T1000 (cell line): ENCODE results near the gene PPP1R13B.
"Not testable (repeated sequence)": the region's sequence is repeated elsewhere in the genome, so short reads cannot be mapped to it uniquely, and the experiment has no call there.

Experiments used
- DNase-seq: peaks from one replicate; lab custom pipeline; 2025; ENCODE audit warnings: mixed read lengths; lab: John Stamatoyannopoulos, UW

PPP1R13B gene

DNA sequence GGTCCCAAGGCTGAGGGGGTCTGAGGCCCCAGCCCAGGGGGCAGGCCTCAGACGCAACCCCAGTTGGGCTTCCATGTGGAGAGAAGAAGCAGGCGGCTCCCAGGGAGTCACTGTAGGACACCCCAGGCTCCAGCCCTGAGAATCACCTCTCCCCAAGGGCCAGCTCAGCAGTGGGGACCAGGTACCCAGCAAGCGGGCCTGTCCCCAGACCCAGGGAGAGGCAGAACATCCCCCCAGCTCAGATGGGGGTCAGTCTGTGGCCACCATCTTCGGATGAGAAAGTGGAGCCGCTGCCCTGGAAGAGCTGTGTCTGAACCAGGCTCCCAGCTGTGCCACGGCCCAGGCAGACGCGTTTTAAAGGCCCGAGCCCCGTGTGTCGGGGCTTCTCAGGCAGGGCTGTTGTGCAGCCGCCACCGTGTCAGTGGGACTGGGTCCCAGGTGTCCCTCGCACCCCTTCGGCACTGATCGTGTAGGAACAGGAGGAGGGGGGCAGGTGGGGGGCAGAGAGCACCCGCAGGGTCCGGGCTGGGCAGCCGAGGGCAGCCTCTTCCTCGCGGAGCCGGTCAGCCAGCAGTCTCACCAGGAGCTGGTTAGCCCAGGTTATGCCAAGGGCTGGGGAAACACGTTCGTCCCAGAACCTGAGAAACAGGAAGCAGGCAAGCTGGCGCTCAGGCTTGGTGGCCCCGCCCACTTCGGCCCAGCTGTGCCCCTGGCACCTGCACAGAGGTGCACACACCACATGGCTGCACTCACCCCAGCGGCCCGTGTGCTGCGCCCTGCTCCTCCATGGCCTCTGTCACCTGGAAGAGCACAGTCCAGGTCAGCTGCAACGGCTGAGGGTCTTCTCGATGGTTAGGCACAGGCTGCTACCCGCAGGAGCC is 148.8 kb downstream of the PPP1R13B start:
- no peak for DNase-seq

DNA sequence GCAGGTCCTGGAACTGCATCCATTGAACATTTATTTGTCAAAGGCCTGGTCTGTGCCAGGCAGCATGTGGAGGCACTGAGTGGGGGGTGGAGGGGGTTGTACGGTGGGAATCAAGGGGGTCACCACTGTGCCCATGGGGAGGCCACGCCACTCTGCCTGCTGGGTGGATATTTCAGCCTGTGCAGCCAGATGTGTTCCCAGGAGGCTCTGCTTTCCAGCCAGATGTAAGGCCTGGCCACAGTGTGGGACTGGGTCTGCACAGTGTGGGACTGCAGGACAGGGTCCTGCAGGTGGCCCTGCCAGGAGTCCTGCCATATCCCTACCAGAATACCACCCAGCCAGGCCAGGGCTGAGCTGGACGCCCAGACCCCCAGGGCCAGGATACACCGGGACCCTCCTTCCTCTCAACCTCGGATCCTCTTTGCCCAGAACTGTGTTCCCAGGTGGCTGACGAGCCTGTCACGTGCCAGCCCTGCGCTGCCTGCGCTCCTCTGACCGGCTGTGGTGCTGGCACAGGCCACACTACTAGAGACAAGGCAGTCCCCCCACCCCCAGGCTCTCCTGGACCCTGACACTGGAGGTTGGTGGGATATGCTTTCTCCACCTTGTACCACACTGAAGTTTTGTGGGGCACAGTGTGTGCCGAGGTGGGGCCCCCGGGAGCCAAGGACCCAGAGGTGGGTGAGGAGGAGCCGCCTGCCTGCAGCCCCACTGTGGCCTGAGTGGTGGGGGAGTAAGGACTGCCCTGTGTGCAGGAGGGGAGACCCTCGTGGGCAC is 149.6 kb downstream of the PPP1R13B start:
- no peak for DNase-seq

DNA sequence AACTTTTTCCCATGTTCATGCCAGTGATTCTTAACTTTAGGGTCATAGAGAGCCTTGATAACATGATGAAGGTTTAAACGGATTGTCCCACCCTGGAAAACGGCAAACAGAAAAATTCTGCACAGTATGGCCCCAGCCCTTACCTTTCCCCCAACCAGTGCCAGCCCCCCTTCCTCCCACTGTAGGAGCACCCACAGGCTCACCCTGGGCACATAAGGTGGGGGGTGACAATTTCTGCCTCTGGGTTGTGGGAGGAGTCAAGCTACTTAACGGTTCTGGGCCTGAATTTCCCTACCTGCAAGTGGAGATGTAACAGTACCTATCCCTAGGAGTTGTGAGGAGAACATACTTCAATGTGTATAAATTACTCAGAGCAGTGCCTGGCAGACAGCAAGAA is 150.2 kb downstream of the PPP1R13B start:
- DNase-seq, result no peak

DNA sequence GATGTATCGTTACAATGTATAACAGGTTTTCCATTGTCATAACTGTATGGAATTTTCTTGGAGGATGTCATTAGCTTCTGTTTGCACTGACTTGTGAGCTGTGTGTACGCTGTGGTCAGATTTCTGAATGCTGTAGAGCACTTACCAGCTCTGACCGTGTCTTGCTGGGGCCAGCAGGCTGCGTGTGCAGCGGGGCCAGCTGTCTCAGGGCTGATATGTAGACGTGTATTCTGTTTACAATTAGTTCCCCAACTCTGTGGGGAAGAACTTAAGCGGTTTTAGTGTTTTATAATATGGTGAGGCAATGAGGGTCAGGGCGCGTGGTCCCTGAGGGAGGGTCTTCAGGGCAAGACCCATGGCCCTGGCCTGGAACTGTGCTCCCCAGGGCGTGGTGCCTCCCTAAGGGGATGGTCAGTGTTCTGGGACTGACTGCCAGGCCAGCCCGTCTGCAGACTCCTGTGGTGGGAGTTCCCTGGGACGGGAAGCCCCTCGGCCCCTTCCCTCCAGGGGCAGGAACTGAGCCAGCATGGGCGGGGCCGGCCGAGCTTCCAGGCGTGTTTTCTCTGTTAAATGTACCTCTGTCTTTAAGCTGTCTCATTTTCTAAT is 150.8 kb downstream of the PPP1R13B start:
- DNase-seq, result no peak

DNA sequence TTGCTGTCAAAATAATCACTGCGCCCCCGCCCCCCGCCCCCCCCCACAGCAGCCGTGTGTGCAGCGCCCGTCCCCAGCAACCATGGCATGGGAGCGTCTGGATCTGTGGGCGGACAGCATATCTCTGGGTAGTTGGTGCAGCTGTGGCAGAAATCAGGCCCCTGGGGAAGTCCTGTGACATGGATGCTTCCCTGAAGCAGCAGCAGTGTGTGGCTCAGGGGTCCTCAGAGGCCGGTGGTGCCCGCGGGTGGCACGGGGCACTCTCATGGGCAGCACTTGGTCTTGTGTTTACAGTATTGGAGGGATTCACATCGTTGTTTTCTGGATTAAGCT is 151.3 kb downstream of the PPP1R13B start:
- no peak for DNase-seq

DNA sequence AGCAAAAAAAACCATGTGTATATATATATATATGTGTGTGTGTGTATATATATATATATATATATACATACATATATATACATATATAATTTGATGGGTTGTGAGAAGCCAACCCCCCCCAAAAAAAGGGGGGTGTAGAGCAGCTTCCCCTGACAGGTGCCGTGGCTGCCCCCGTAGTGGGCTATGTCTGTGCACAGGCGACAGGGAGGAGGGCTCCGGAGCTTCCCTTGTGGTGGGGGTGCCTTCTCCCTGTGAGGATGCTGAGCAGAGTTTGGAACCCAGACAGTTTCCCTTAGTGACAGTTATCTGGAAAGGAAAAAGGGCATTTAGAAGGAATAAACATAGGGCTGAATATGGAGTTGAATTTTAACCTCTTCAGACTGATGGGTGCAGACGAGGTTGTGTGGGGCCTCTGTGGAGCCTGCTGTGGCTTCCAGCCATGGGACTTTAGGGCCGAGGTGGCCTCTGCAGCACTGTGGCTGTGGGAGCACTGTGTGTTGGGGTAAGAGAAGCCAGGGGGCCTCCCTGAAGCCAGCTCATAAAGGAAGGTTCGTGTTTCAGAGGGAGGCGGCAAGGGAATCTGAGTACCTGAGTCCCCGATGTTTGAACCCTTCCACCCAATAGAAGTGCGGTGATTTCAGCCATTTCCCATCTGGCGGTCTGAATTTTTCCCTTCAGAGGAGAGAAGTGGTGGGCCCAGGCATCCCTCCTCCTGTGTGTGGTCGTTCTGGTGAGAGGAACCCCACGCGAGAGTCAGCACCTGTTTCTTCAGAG is 151.9 kb downstream of the PPP1R13B start:
- DNase-seq, result no peak

DNA sequence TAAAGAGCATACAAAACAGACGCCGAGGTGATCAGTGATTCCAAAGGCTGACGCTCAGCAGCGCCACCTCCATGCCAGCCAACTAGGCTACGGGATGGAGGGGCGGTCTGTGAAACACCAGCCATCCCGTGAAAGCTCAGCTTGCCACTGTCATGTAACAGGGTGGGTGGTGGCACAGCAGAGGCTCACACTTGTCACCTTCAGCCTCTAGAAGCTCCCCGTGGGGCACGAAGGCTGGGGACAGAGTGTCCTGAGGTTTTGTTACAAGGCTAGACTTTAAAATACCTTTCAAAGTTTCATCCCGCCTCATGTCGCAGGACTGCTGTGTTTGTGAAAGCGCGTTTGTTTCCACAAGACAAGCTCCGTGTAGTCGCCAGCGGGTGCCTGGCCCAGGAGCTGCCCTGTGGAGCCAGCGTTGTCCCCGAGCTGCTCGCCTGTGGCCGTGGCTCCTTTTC is 152.8 kb downstream of the PPP1R13B start:
- no peak for DNase-seq

DNA sequence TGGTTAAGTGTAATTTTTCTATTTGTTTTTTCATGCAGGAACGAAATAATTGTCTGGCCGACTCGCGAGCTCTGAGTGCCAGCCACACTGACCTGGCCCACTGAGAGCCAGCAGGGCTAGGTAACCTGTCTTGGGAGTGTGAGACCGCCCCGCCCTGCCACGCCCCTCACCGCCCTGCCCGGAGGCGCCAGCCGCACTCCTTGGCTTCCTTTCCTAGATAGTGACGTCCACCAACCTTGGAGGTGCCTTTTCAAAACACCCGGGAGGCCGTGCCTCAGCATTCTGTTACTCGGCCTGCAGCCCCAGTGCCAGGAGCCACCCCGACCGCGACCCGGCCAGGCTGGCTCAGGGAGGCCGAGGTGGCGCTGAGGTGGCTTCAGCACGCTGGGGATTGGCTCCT is 153.9 kb downstream of the PPP1R13B start:
- no peak for DNase-seq

DNA sequence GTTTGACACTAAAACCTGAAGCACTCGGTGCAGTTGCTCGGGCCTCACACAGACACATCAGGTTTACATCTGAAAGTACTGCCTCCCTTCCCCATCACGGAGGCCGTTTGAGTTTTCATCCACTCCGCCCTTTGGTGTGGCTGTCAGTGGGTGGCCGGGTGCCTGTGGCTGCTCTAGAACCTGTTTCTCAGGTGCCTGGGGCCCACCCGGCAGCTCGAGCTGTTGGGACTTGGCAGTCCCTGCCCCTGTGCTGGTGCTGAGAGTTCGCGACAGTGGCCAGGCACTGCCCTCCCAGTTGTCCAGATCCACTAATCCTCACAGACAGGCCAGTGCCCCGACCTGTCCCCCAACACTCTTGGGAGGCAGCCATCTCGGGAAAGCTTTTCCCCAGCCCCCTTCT is 154.5 kb downstream of the PPP1R13B start:
- DNase-seq, result no peak

DNA sequence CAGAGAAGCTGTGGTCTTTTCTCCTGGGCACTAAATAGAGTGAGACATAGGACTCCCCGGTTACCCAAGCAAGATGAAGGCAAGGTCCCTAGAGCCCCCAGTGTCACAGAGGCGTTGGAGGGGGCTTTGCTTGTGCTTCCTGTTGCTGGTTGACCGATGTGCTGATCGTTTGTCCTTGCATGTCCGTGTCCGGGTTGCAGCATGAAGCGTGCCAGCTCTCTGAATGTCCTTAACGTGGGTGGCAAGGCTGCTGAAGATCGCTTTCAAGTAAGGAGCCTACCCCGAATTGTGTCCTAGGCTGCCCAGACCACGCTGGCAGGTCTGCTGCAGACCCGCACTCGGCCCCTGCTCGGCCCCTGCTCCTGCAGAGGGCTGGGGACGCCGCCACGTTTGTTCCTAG is 155.2 kb downstream of the PPP1R13B start:
- no peak for DNase-seq

DNA sequence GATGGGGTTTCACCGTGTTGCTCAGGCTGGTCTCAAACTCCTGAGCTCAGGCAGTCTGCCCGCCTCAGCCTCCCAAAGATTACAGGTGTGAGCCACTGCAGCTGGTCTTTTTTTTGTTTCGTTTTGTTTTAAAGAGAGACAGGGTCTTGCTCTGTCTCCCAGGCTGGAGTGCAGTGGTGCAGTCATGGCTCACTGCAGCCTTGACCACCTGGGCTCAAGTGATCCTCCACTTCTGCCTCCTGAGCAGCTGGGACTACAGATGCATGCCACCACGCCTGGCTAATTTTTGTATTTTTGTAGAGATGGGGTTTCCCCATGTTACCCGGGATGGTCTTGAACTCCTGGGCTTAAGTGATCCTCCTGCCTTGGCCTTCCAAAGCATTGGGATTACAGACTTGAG is 155.7 kb downstream of the PPP1R13B start:
- not testable (repeated sequence) for DNase-seq

DNA sequence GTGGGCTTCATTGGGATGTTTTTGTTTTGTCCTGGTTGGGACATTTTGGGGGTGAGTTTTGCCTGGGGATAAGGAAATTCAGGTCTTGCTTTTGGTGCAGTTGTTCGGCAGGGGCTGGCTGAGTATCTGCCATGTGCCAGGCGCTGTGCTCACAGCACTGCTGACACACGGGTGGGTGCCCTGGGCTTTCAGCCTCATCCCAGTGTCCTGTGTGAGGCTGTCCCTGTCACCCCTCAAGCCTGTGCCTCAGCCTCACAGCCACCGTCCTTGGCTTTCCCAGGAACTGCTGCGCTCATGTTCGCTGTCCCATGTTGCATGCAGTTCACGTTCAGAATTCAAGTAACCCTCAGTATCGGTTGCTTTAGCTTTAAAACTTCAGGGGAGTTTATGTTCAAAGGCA is 157.0 kb downstream of the PPP1R13B start:
- DNase-seq, result no peak

DNA sequence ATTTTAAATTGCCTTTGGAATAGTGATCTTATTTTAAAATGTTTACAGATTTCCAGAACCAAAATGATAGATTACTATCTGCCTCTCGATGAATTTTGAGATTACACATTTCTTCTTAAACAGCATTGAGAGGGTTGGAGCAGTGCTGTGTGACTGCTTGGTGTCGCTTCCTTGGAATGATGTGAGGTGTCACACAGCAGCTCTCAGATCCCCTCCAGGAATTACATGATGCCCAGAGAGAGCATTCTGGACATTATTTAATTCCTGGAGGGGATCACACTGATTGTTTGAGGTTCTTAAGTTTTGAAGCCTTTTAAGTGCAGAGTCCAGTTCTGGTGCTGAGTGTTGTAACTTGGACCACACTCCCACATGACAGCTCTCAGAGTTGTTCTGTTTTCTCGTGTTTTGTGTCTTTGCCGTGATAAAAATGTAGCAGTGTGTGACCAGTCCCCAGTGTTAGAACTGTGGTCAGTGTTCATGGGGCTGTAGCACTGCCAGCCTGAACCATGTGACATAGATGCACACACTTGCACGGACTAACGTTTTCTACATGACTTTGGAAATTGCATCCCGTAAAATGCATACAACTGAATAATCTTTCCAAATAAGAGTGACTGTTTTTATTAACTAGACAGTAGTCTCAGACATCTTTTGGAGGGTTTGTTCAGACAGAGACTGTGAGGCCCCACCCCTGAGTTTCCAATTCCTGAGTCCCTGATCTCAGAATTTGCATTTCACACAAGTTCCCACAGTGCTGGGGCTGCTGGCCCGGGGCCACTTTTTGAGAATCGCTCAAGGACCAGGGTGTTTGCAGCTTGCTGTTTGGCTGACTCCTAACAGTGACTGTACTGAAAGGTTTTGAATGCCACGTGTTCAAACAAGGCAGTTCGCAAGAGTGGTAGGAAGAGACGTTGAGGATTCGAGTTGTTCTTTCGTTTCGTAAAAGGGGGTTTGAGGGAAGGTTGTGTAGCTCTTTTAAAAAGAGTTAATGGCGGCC is 158.2 kb downstream of the PPP1R13B start:
- DNase-seq, result no peak

DNA sequence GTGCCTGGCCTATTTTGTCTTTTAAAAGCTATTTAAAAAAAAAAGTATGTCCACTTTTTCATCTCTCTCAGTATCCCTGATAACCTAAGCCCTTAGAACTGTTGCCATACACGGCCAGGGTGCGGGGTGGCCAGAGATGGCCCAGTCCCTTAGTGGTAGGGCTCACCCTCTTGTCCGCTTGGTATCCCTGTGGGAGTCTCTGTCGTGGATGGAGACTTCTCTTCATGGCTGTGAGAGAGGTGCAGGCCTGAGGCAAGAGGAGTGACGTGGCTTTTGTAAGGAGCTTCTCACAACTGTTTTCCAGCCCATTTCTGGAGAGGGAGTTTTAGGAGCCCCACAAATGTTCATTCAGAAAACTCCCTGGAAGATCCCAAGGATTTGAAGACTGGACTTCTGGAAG is 158.9 kb downstream of the PPP1R13B start:
- DNase-seq, result no peak

DNA sequence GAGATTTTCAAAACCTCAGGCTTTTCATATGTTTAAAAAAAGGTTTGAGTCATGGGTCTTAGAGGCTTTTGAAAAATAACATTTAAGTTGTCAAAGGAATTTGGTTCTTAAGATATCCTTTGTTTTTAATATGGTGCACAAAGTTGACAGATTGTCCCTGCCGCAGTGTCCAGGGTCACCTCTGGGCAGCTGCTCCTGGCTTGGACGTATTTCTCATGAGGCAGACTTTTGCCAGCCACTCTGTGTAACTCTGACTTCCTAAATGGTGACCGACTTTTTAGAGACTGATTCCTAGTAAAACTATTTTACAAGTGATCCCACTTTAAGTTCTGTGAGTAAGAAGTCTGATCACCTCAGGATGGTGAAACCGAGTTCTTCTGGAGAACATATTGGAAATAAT is 159.7 kb downstream of the PPP1R13B start:
- no peak for DNase-seq

DNA sequence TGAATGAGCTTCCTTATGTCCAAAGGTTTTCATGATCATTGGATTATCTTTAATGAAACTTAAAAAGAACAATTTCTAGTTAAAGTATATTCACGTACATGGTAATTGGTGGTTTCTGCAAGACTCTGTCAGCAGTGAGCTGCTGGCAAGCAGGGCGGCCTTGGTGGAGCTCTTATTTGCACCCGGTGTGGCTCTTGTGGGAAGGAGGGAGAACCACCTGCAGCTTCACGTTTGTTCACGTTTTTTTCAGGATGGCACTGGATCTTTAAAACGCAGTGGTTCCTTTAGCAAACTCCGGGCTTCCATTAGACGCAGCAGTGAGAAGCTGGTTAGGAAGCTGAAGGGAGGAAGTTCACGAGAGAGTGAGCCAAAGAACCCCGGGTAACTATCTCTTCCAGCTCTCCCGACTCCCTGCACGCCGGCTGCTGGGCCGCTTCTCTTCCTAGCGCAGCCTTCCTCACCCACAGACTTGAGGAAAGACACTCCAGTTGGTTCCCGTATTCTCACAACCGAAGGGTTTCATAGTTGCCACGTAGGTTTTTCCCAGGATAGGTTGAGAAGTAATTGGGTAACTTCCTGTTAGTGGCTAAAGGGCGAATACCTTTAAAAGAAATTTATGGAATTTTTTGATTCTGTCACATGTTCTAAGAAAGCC is 160.4 kb downstream of the PPP1R13B start:
- no peak for DNase-seq

DNA sequence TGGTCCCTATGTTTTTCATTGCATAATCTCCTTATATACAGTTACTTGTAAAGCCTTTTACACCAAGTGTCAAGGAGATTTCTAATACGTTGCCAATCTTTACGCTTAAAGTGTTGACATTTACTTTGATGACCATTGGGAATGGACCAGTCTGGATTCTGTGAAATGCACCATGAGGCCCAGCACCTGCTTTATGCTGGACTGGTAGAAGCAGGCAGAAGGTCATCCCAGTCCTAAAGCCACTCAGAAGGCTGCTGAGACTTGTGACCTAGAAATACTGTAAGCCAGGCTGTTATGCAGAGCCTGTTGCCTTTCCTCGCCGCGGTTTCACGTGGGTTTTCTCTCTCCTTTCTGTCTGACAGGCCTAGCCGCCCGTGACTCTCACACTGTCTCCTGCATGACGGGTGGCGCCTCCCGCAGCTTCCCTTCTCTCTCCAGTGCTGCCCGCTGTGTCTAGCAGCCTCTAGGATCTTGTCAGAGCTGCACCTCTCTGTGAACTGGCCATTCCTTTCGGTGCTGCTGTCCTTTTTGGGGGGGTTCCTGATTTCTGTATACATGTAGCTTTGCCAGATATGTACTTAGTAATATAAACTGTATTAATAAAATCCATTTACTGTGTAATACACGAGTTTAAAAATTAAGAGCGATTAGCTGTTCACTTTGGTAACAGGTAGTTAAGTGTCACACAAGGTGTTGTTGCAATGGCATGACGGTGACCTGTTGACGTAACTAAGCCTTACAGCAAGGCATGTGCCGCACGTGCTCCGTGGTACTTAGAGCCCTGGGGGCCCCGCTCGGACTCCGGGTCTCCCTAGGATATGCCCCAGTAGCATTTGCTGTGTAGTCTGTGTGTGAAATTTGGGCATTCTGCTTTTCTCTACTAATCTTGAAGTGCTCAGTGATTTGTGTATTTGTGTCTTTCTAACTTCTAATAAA is 161.8 kb downstream of the PPP1R13B start:
- no peak for DNase-seq

DNA sequence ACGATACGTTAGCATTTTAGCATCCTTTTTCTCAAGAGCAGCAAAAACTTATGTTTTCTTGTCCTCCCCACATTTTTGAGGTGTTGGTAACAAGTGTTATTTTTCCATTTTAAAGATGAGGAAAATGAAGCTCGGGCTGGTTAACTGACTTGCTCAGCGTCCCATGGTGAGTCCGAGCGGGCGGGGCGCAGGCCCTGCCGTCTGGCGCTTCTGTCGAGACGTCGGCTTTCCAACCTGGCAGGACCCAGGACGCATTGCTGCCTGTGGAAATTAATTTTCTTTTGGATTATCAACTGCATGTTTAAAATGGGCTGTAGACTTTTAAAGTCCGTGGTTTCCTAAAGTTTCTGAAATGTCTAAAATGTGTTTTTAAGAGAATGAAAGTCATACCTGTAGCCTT is 162.5 kb downstream of the PPP1R13B start:
- no peak for DNase-seq

DNA sequence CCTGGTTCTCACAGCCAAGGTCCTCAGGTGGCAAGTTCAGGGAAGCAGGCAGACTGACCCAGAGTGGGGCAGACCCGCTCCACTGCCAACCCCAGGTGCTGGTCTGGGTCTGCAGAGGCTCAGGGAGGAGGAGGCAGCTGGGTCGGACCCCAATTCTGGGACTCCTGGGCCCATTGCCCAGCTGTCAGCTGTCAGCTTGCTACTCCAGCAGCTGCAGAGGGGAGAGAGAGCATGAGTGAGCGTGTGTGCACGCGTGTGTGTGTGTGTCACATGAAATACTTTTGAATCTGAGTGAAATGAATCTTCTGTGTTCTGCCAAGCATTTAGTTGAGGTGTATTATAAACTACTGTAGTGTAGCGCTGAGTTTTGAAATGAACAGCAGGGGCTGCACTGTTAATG is 162.9 kb downstream of the PPP1R13B start:
- DNase-seq, result no peak
